IMR-90 (cell line): ENCODE results near the gene MRPL43.

Experiments used
- CEBPB ChIP-seq: IDR thresholded peaks from 2 replicates; pipeline ENCODE4 v1.6.1; 2012; ENCODE audit warnings: low read depth, low read length, improper control_type of control experiment
- CTCF ChIP-seq: conservative IDR thresholded peaks from 2 replicates; pipeline ENCODE4 v1.5.1; 2012; ENCODE audit warnings: mild to moderate bottlenecking, low read depth, low read length, improper control_type of control experiment
- FOS ChIP-seq: fragments of 150-350 bp; IDR thresholded peaks from 2 replicates; pipeline ENCODE4 v1.6.1; 2016; ENCODE audit warnings: low read depth, low read length
- MAFK ChIP-seq: IDR thresholded peaks from 2 replicates; pipeline ENCODE4 v1.6.1; 2012; ENCODE audit warnings: low read depth, low read length, improper control_type of control experiment
- MXI1 ChIP-seq: IDR thresholded peaks from 2 replicates; pipeline ENCODE4 v1.6.1; 2012; ENCODE audit warnings: low read depth, mild to moderate bottlenecking, low read length, moderate library complexity, borderline replicate concordance
- NFE2L2 ChIP-seq: fragments of 150-350 bp; IDR thresholded peaks from 2 replicates; pipeline ENCODE4 v1.6.1; 2016; ENCODE audit warnings: low read depth, mild to moderate bottlenecking, low read length
- POLR2A ChIP-seq: IDR thresholded peaks from 2 replicates; pipeline ENCODE4 v1.6.1; 2012; ENCODE audit warnings: mild to moderate bottlenecking, low read depth, low read length
- RAD21 ChIP-seq: IDR thresholded peaks from 2 replicates; pipeline ENCODE4 v1.6.1; 2012; ENCODE audit warnings: low read length, improper control_type of control experiment
- RCOR1 ChIP-seq: IDR thresholded peaks from 2 replicates; pipeline ENCODE4 v1.6.1; 2012; ENCODE audit warnings: mild to moderate bottlenecking, low read length, improper control_type of control experiment; ENCODE audit not compliant: insufficient replicate concordance
- RFX5 ChIP-seq: IDR thresholded peaks from 2 replicates; pipeline ENCODE4 v1.8.0; 2012; ENCODE audit warnings: low read depth, mild to moderate bottlenecking, low read length, moderate library complexity
- SMC3 ChIP-seq: fragments of 150-350 bp; IDR thresholded peaks from 2 replicates; pipeline ENCODE4 v1.6.1; 2016; ENCODE audit warnings: low read depth, mild to moderate bottlenecking, antibody characterized with exemption, low read length, moderate library complexity
- USF2 ChIP-seq: fragments of 150-350 bp; IDR thresholded peaks from 2 replicates; pipeline ENCODE4 v1.6.1; 2017; ENCODE audit warnings: mild to moderate bottlenecking, antibody characterized with exemption, low read length, low read depth
- TF ChIP-seq, protein P1 (sequence below): fragments of 150-350 bp; IDR thresholded peaks from 2 replicates; pipeline ENCODE4 v1.6.1; 2016; ENCODE audit warnings: low read depth, mild to moderate bottlenecking, low read length, moderate library complexity, borderline replicate concordance

GRCh38 chr10:100966887-100967286 lies 20.4 kb downstream of the MRPL43 start:
- TF ChIP-seq SMC3: no peak
- no peak for TF ChIP-seq CTCF
- TF ChIP-seq, protein P1, sequence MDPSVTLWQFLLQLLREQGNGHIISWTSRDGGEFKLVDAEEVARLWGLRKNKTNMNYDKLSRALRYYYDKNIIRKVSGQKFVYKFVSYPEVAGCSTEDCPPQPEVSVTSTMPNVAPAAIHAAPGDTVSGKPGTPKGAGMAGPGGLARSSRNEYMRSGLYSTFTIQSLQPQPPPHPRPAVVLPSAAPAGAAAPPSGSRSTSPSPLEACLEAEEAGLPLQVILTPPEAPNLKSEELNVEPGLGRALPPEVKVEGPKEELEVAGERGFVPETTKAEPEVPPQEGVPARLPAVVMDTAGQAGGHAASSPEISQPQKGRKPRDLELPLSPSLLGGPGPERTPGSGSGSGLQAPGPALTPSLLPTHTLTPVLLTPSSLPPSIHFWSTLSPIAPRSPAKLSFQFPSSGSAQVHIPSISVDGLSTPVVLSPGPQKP: no peak
- TF ChIP-seq RCOR1: no peak
- no peak for TF ChIP-seq FOS
- no peak for TF ChIP-seq USF2
- TF ChIP-seq RFX5: no peak
- no peak for TF ChIP-seq POLR2A
- no peak for TF ChIP-seq CEBPB
- no peak for TF ChIP-seq MAFK
- no peak for TF ChIP-seq RAD21
- TF ChIP-seq MXI1: no peak
- TF ChIP-seq NFE2L2: no peak
